T-helper 2 cell treated with Interferon-gamma antibody and Interleukin-4, amounts not matched to agents 100 ng/mL and 5 ng/mL, for 36 hours (primary cell): ENCODE results near the gene CACNA1F. TPM values are rescaled to one million over a fixed set of nuclear protein-coding genes. Genes with fewer than 3 reads are reported as not detected.

Source experiments
- intact Hi-C: fragments of 100-400 bp; cut with micrococcal nuclease; formaldehyde crosslinking; loops from one replicate; pipeline ENCODE4 v1.15.1; 2023
- total RNA-seq: library from RNA; stranded (reverse); gene quantifications from 2 replicates; pipeline ENCODE4 v1.2.3, GENCODE V29; 2022

CACNA1F gene
- total RNA-seq, 1 donor from 2014 or later = 0.36 TPM

DNA sequence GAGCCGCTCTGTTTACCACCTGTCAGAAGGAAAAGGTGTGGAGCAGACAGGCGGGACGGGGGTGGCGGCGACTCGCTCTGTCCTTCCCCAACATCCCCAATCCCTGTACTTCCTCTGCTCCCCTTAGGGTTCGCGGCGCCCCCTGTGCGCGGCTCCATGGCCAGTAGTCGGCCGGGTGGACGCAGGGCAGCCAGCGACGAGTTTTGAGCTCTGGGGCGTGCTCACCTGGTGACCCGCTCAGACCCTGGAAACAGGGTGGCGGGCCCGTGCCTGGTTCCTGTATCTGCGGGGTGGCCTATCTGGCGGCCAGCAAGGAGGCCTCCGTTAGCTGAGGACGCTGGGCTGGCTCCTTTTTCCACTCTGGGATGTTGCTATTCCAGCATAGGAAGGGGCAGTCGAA, 75.9 kb downstream of the CACNA1F start:
- intact Hi-C loops = no loop called here

DNA sequence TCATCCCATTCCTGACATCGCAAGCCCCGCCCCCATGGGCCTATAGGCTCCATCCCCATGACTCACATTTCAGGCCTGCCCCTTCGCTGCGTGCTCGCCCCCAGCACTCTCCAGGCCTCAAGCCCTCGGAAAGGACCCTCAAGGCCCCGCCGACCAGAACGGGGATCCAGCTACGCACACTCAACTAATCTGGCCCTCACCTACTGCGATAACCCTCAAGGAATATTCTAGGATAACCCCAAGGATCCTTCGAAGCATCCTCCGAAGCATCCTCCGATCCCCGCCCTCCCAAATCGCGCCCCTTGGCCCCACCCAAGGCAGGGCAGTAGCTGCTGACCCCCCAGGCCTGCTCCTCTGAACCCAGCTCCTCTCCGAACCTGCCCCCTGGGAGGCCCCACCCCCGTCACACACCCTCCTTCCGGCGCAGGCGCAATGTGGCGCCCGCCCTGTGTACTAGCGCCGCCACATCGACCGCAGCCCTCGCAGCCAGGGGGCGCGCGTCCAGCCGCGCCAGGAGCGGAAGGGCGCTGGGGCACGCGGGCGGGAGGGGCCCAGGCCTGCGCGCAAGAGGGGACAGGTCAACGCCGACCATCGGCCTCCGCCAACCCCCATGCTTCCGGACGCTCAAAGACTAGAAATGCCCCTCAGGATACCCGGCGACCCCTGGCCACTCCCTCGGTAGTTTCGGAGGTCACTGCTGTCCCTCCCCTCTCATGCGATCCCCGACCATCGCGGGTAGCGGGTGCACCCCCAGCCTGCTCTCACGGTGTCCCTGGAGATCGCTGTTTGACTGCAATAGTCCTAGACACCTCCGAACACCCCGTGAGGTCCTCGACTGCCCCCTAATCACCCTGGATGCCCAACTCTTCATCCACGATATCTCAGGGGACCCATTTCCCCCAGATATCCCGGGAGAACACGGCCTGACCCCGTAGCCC, 77.0 kb downstream of the CACNA1F start:
- intact Hi-C loops = loop anchor here (1.0 to 2.0 kb wide), 2 partner anchors 10 to 55 kb away; no protein-coding TSS in a partner anchor

DNA sequence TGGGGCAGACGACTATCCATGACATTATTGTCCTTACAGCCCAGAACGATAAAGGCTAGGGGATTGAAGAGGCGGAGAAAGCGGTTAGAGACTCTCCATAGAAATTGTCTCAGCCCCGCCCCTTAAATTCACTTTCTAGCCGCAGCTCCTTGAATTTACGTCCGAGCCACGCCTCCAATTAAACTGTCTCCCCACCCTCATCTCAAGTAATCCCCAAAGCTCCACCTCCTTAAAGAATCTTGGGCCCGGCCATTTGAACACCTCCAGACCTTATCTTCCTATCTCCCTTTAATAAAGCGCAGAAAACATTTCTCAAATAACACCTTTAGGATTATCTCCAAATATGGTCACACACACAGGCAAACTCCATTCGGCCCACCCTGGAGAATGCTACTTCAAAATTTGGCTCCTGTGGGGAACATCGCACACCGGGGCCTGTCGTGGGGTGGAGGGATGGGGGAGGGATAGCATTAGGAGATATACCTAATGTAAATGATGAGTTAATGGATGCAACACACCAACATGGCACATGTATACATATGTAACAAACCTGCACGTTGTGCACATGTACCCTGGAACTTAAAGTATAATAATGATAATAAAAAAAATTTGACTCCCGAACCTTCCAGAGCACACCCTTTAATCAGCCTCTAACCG, 77.8 kb downstream of the CACNA1F start:
- intact Hi-C loops = loop anchor here (2.0 kb wide), 1 partner anchor 55 kb away; no protein-coding TSS in a partner anchor

Other genes starting within 250 kb of the CACNA1F start
- 85.6 and 94.5 TPM in 2 replicates for gene GRIPAP1, start 231.1 kb downstream of the CACNA1F start, total RNA-seq
- gene TFE3, start 190.0 kb downstream of the CACNA1F start, total RNA-seq = 27.2 and 29.3 TPM in 2 replicates
- gene CCDC120, start 174.3 kb downstream of the CACNA1F start, total RNA-seq = 7.1 and 8.7 TPM in 2 replicates
- 15.6 and 19.0 TPM in 2 replicates for gene PRAF2, start 159.3 kb downstream of the CACNA1F start, total RNA-seq
- gene WDR45, start 153.5 kb downstream of the CACNA1F start, total RNA-seq = 49.0 and 51.4 TPM in 2 replicates
- 28.0 and 28.2 TPM in 2 replicates for gene GPKOW, start 109.6 kb downstream of the CACNA1F start, total RNA-seq
- gene MAGIX, start 70.6 kb downstream of the CACNA1F start, total RNA-seq = 1.8 and 2.3 TPM in 2 replicates
- 143 TPM in 2 replicates for gene PLP2, start 61.4 kb downstream of the CACNA1F start, total RNA-seq
- 12.3 and 12.7 TPM in 2 replicates for gene PRICKLE3, start 47.0 kb downstream of the CACNA1F start, total RNA-seq
- gene SYP, start 33.1 kb downstream of the CACNA1F start, total RNA-seq = 0.95 and 1.3 TPM in 2 replicates
- gene CCDC22, start 2.1 kb upstream of the CACNA1F start, total RNA-seq = 29.3 and 30.4 TPM in 2 replicates
- gene FOXP3, start 31.4 kb upstream of the CACNA1F start, total RNA-seq = 13.8 and 14.8 TPM in 2 replicates
- 14.8 and 16.1 TPM in 2 replicates for gene PPP1R3F, start 36.5 kb upstream of the CACNA1F start, total RNA-seq
- not detected in 2 replicates for gene GAGE10, start 70.3 kb upstream of the CACNA1F start, total RNA-seq
- not detected in 2 replicates for gene GAGE12J, start 88.7 kb upstream of the CACNA1F start, total RNA-seq
- gene GAGE13, start 98.2 kb upstream of the CACNA1F start, total RNA-seq = not detected in 2 replicates